ENCODE measurements around the gene HPD.

Gene HPD

DNA sequence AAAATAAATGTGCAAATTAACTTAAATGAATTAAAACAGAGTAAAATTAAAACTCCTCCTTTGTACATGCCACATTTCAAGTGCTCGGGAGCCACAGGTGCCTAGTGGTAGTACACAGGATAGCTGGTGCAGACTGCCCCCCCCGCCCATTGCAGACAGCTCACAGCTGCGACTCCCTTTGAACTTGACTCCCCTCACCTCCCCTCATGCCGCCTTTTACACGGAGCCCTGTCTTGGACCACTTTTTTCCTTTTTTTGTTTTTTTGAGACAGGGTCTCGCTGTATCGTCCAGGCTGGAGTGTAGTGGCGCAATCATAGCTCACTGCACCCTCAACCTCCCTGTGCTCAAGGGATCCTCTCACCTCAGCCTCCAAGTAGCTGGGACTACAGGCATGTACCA lies 43.4 kb downstream of the HPD start:
- no peaks in the 10 kb centered on the region for H3K9me3 ChIP-seq (replicated peaks in 1 of 2; ENCODE audit: control insufficient read depth in 2 of 2, insufficient read depth in 1 of 2, low read depth in 1 of 2, low read length in 2 of 2)
- no peak overlapping the region for H3K9ac ChIP-seq (ENCODE audit: low read depth, low read length, poor library complexity)
- no peak overlapping the region for H2BK12ac ChIP-seq (ENCODE audit: low read length)
- peaks cover 29% of the 10 kb centered on the region for H3K79me1 ChIP-seq (ENCODE audit: low read depth, low read length)
- no peak overlapping the region for H2AK5ac ChIP-seq (ENCODE audit: low read depth, low read length)
- no peak overlapping the region for H4K91ac ChIP-seq (ENCODE audit: low read depth, low read length, poor library complexity)
- H2BK120ac ChIP-seq (ENCODE audit: low read depth, low read length), result no peak overlapping the region
- H4K8ac ChIP-seq (ENCODE audit: low read depth, low read length), result no peak overlapping the region
- no peak overlapping the region for H3K27ac ChIP-seq (replicated peaks; ENCODE audit: low read length)
- no peak overlapping the region for H2BK15ac ChIP-seq (ENCODE audit: low read length)
- no peaks in the 10 kb centered on the region for H3K27me3 ChIP-seq (ENCODE audit: control insufficient read depth in 3 of 3, insufficient read depth in 3 of 3, low read depth in 1 of 3, low read length in 3 of 3)
- H3K4ac ChIP-seq (ENCODE audit: low read length), result no peak overlapping the region
- H2AFZ ChIP-seq (ENCODE audit: low read length), result no peak overlapping the region
- H3K23ac ChIP-seq (ENCODE audit: low read depth, low read length, poor library complexity), result no peak overlapping the region
- no peak overlapping the region for H3K4me2 ChIP-seq (ENCODE audit: insufficient read depth, low read length, poor library complexity, severe bottlenecking)
- H3K4me1 ChIP-seq (ENCODE audit: control insufficient read depth in 2 of 2, insufficient read depth in 1 of 2, low read depth in 1 of 2, low read length in 2 of 2), result peaks cover 8 to 12% of the 10 kb centered on the region in 2 donors
- H3K14ac ChIP-seq (ENCODE audit: low read length), result no peak overlapping the region
- H3K36me3 ChIP-seq (replicated peaks in 1 of 2; ENCODE audit: control insufficient read depth in 2 of 2, insufficient read depth in 2 of 2, low read length in 2 of 2), result peaks cover 43 to 81% of the 10 kb centered on the region in 2 donors
- H3K4me3 ChIP-seq (ENCODE audit: low read length in 2 of 2), result no peak overlapping the region
- no peak for DNase-seq (ENCODE audit: low spot score)
- no peak overlapping the region for H3K18ac ChIP-seq (ENCODE audit: low read length)
- WGBS, 2 donors (ENCODE audit: extremely low coverage in 2 of 2, insufficient read length in 2 of 2, insufficient replicate concordance in 1 of 2), result no CpG with 5 or more reads among the region's 8 CpGs
- H2BK5ac ChIP-seq (ENCODE audit: low read length), result no peak overlapping the region

DNA sequence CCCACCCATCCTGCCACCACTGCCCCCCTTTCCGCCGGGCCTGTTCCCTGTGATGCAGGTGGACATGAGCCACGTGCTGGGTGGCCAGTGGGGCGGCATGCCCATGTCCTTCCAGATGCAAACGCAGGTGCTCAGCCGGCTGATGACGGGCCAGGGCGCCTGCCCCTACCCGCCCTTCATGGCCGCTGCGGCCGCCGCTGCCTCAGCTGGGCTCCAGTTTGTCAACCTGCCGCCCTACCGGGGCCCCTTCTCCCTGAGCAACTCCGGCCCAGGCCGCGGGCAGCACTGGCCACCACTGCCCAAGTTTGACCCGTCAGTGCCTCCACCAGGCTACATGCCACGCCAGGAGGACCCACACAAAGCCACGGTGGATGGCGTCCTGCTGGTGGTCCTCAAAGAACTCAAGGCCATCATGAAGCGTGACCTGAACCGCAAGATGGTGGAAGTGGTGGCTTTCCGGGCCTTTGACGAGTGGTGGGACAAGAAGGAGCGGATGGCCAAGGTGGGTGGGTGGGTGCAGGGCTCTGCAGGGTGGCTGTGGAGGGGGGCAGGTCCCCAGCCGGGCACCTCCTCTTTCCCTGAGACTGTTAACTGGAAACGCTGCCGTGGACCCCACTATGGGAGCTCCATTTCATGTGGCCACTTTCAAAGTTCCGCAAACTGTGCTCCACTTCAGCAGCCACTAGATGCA lies 44.1 kb downstream of the HPD start:
- DNase-seq (ENCODE audit: low spot score), result no peak
- no peak overlapping the region for H3K4me2 ChIP-seq (ENCODE audit: insufficient read depth, low read length, poor library complexity, severe bottlenecking)
- H3K27me3 ChIP-seq (ENCODE audit: control insufficient read depth in 3 of 3, insufficient read depth in 3 of 3, low read depth in 1 of 3, low read length in 3 of 3), result no peaks in the 10 kb centered on the region
- no peak overlapping the region for H4K8ac ChIP-seq (ENCODE audit: low read depth, low read length)
- no peak overlapping the region for H2BK120ac ChIP-seq (ENCODE audit: low read depth, low read length)
- H2AFZ ChIP-seq (ENCODE audit: low read length), result no peak overlapping the region
- H2BK15ac ChIP-seq (ENCODE audit: low read length), result peak overlapping the region; percentile 40
- peaks cover 29% of the 10 kb centered on the region for H3K79me1 ChIP-seq (ENCODE audit: low read depth, low read length)
- H3K4me3 ChIP-seq (ENCODE audit: low read length in 2 of 2), result peak overlapping the region in 1 of 2 donors; percentile 53
- H2BK12ac ChIP-seq (ENCODE audit: low read length), result peak overlapping the region; percentile 32
- H3K23ac ChIP-seq (ENCODE audit: low read depth, low read length, poor library complexity), result peak overlapping the region; percentile 29
- no peak overlapping the region for H2AK5ac ChIP-seq (ENCODE audit: low read depth, low read length)
- H3K4me1 ChIP-seq (ENCODE audit: control insufficient read depth in 2 of 2, insufficient read depth in 1 of 2, low read depth in 1 of 2, low read length in 2 of 2), result peaks cover 8 to 12% of the 10 kb centered on the region in 2 donors
- H3K27ac ChIP-seq (replicated peaks; ENCODE audit: low read length), result no peak overlapping the region
- WGBS, 2 donors (ENCODE audit: extremely low coverage in 2 of 2, insufficient read length in 2 of 2, insufficient replicate concordance in 1 of 2), result no CpG with 5 or more reads among the region's 31 CpGs
- H3K9ac ChIP-seq (ENCODE audit: low read depth, low read length, poor library complexity), result no peak overlapping the region
- H3K36me3 ChIP-seq (replicated peaks in 1 of 2; ENCODE audit: control insufficient read depth in 2 of 2, insufficient read depth in 2 of 2, low read length in 2 of 2), result peaks cover 41 to 81% of the 10 kb centered on the region in 2 donors
- H3K4ac ChIP-seq (ENCODE audit: low read length), result no peak overlapping the region
- no peak overlapping the region for H2BK5ac ChIP-seq (ENCODE audit: low read length)
- no peak overlapping the region for H4K91ac ChIP-seq (ENCODE audit: low read depth, low read length, poor library complexity)
- H3K18ac ChIP-seq (ENCODE audit: low read length), result no peak overlapping the region
- no peak overlapping the region for H3K14ac ChIP-seq (ENCODE audit: low read length)
- no peaks in the 10 kb centered on the region for H3K9me3 ChIP-seq (replicated peaks in 1 of 2; ENCODE audit: control insufficient read depth in 2 of 2, insufficient read depth in 1 of 2, low read depth in 1 of 2, low read length in 2 of 2)

DNA sequence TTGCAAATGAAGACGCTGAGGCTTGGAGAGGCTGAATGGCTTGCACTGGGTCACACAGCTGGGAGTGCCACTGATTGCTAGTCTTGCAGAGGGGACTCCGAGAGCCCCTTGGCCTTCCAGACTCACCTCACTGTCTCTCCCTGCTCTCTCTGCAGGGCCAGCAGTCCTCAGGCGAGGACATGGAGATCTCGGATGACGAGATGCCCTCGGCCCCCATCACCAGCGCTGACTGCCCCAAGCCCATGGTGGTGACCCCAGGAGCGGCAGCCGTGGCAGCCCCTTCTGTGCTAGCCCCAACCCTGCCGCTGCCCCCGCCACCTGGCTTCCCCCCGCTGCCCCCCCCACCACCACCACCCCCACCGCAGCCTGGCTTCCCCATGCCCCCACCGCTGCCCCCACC lies 44.7 kb downstream of the HPD start:
- Histone ChIP-seq H3K9me3 (replicated peaks in 1 of 2; ENCODE audit: control insufficient read depth in 2 of 2, insufficient read depth in 1 of 2, low read depth in 1 of 2, low read length in 2 of 2) (no peaks in the 10 kb centered on the region), H2AK5ac (ENCODE audit: low read depth, low read length) (no peak overlapping the region), H3K4me1 (ENCODE audit: control insufficient read depth in 2 of 2, insufficient read depth in 1 of 2, low read depth in 1 of 2, low read length in 2 of 2) (peaks cover 8 to 12% of the 10 kb centered on the region in 2 donors), H2AFZ (ENCODE audit: low read length) (no peak overlapping the region), H2BK120ac (ENCODE audit: low read depth, low read length) (no peak overlapping the region), H3K4me2 (ENCODE audit: insufficient read depth, low read length, poor library complexity, severe bottlenecking) (no peak overlapping the region), H3K79me1 (ENCODE audit: low read depth, low read length) (peaks cover 23% of the 10 kb centered on the region), H3K23ac (ENCODE audit: low read depth, low read length, poor library complexity) (no peak overlapping the region), H3K9ac (ENCODE audit: low read depth, low read length, poor library complexity) (peak overlapping the region; percentile 54), H2BK12ac (ENCODE audit: low read length) (no peak overlapping the region), H2BK15ac (ENCODE audit: low read length) (no peak overlapping the region), H3K27me3 (ENCODE audit: control insufficient read depth in 3 of 3, insufficient read depth in 3 of 3, low read depth in 1 of 3, low read length in 3 of 3) (no peaks in the 10 kb centered on the region), H4K91ac (ENCODE audit: low read depth, low read length, poor library complexity) (no peak overlapping the region), H3K4me3 (ENCODE audit: low read length in 2 of 2) (no peak overlapping the region), H2BK5ac (ENCODE audit: low read length) (no peak overlapping the region), H3K36me3 (replicated peaks in 1 of 2; ENCODE audit: control insufficient read depth in 2 of 2, insufficient read depth in 2 of 2, low read length in 2 of 2) (peaks cover 41 to 81% of the 10 kb centered on the region in 2 donors), H3K14ac (ENCODE audit: low read length) (no peak overlapping the region), H4K8ac (ENCODE audit: low read depth, low read length) (no peak overlapping the region), H3K18ac (ENCODE audit: low read length) (no peak overlapping the region), H3K4ac (ENCODE audit: low read length) (no peak overlapping the region), H3K27ac (replicated peaks; ENCODE audit: low read length) (no peak overlapping the region)
- no CpG with 5 or more reads among the region's 14 CpGs for WGBS, 2 donors (ENCODE audit: extremely low coverage in 2 of 2, insufficient read length in 2 of 2, insufficient replicate concordance in 1 of 2)
- DNase-seq (ENCODE audit: low spot score), result no peak

DNA sequence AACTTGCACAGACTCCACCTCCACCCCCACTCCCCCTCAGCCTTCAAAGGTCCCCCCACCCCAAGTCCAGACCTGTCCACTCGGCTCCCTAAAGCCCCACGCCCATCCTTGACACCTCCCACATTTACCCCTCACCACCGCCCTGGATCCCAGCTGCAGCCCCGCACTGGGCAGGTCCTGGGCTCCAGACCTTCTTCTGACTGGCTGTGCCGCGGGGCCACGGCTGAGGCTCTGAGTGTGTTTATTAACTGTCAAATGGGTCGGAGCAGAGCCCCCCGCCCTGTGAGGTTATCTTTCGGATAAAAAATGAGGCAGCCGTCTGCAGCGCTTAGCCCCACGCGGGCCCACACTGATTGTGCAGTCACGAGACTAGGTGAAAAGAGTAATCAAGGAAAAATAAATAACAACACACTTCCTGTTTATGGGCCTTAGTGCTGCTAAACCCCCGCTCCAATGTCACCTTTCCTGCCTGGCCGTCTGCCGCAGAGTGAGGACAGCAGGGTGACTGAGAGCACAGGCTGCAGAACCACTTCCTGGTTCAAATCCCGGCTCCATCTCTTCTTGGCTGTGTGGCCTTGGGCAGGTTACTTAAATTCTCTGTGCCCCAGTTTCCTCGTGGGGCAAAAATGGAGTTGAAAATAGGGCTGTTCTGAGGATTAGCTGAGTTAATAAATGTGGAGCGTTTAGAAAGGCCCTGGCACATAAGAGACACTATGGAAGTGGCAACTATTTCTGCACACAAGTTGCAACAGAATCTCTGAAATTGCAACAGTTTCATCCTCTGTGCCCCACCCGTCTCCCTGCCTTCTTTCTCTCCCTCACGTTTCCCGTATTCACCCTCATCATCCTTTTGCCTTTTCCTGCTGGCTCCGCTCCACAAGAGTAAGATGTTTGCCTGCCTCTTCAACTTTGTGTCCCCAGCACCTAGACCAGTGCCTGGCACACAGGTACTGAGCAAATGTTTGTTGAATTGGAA lies 45.5 kb downstream of the HPD start:
- no peak overlapping the region for H3K14ac ChIP-seq (ENCODE audit: low read length)
- H3K9me3 ChIP-seq (replicated peaks in 1 of 2; ENCODE audit: control insufficient read depth in 2 of 2, insufficient read depth in 1 of 2, low read depth in 1 of 2, low read length in 2 of 2), result no peaks in the 10 kb centered on the region
- H3K27ac ChIP-seq (replicated peaks; ENCODE audit: low read length), result no peak overlapping the region
- H2BK15ac ChIP-seq (ENCODE audit: low read length), result no peak overlapping the region
- DNase-seq (ENCODE audit: low spot score), result no peak
- no peak overlapping the region for H4K91ac ChIP-seq (ENCODE audit: low read depth, low read length, poor library complexity)
- peaks cover 8 to 12% of the 10 kb centered on the region in 2 donors for H3K4me1 ChIP-seq (ENCODE audit: control insufficient read depth in 2 of 2, insufficient read depth in 1 of 2, low read depth in 1 of 2, low read length in 2 of 2)
- H3K79me1 ChIP-seq (ENCODE audit: low read depth, low read length), result peaks cover 23% of the 10 kb centered on the region
- H3K4me3 ChIP-seq (ENCODE audit: low read length in 2 of 2), result peak overlapping the region in 1 of 2 donors; percentile 71
- no peak overlapping the region for H3K9ac ChIP-seq (ENCODE audit: low read depth, low read length, poor library complexity)
- H3K4ac ChIP-seq (ENCODE audit: low read length), result no peak overlapping the region
- H2BK12ac ChIP-seq (ENCODE audit: low read length), result no peak overlapping the region
- no peak overlapping the region for H2AFZ ChIP-seq (ENCODE audit: low read length)
- H3K23ac ChIP-seq (ENCODE audit: low read depth, low read length, poor library complexity), result no peak overlapping the region
- H2AK5ac ChIP-seq (ENCODE audit: low read depth, low read length), result peak overlapping the region; percentile 56
- WGBS, 2 donors (ENCODE audit: extremely low coverage in 2 of 2, insufficient read length in 2 of 2, insufficient replicate concordance in 1 of 2), result no CpG with 5 or more reads among the region's 25 CpGs
- peak overlapping the region; percentile 12 for H3K18ac ChIP-seq (ENCODE audit: low read length)
- no peak overlapping the region for H3K4me2 ChIP-seq (ENCODE audit: insufficient read depth, low read length, poor library complexity, severe bottlenecking)
- H4K8ac ChIP-seq (ENCODE audit: low read depth, low read length), result no peak overlapping the region
- no peak overlapping the region for H2BK120ac ChIP-seq (ENCODE audit: low read depth, low read length)
- H3K27me3 ChIP-seq (ENCODE audit: control insufficient read depth in 3 of 3, insufficient read depth in 3 of 3, low read depth in 1 of 3, low read length in 3 of 3), result no peaks in the 10 kb centered on the region
- no peak overlapping the region for H2BK5ac ChIP-seq (ENCODE audit: low read length)
- peaks cover 46 to 89% of the 10 kb centered on the region in 2 donors for H3K36me3 ChIP-seq (replicated peaks in 1 of 2; ENCODE audit: control insufficient read depth in 2 of 2, insufficient read depth in 2 of 2, low read length in 2 of 2)
